BLaER1 treated with 17β-estradiol and CSF1 and Interleukin-3, amounts not matched to agents 10 nM and 100 nM (cell line): ENCODE data around the gene CDS2.

Experiments used
- H3K27ac ChIP-seq, 11 experiments: shearing (Covaris generic); formaldehyde crosslinking; 2 replicates each; pipeline ENCODE4 v1.8.1; 2022
- H3K27me3 ChIP-seq, 11 experiments: shearing (Covaris generic); formaldehyde crosslinking; 2 replicates each; pipeline ENCODE4 v1.8.1; 2022
- H3K36me3 ChIP-seq, 11 experiments: shearing (Covaris generic); formaldehyde crosslinking; 2 replicates each; pipeline ENCODE4 v1.8.1; 2022
- H3K4me1 ChIP-seq, 10 experiments: shearing (Covaris generic); formaldehyde crosslinking; 2 replicates each; pipeline ENCODE4 v1.8.1; 2022
- H3K4me2 ChIP-seq, 11 experiments: shearing (Covaris generic); formaldehyde crosslinking; 2 replicates each; pipeline ENCODE4 v1.8.1; 2022
- H3K4me3 ChIP-seq, 10 experiments: shearing (Covaris generic); formaldehyde crosslinking; 2 replicates each; pipeline ENCODE4 v1.8.1; 2022
- H3K9ac ChIP-seq, 11 experiments: shearing (Covaris generic); formaldehyde crosslinking; 2 replicates each; pipeline ENCODE4 v1.8.1; 2022
- H3K9me3 ChIP-seq, 11 experiments: shearing (Covaris generic); formaldehyde crosslinking; replicated peaks in 1 of 11; 2 replicates each; pipeline ENCODE4 v1.8.1; 2022
- H4K20me1 ChIP-seq, 11 experiments: shearing (Covaris generic); formaldehyde crosslinking; 2 replicates each; pipeline ENCODE4 v1.8.1; 2022
- Cebpa-rat ChIP-seq, 11 experiments: shearing (Covaris generic); IDR thresholded peaks; 2 replicates each; pipeline ENCODE4 v1.8.1; 2022

CDS2 gene

GRCh38 chr20:5126512-5127203, at the start of gene CDS2:
CDS2 (plus strand) TSS chr20:5127008; CDS start chr20:5127093, 85 bp downstream.
- H3K9ac ChIP-seq, result peak within 1 kb of the TSS; percentile 81 to 95 (median 89)
- no peaks in the 10 kb centered on the region for H3K9me3 ChIP-seq
- H3K4me2 ChIP-seq, result peak within 1 kb of the TSS; percentile 80 to 98 (median 89)
- peak within 1 kb of the TSS; percentile 76 to 93 (median 86) for H3K27ac ChIP-seq
- peaks cover 30 to 40% (median 36%) of the 10 kb centered on the region in 10 experiments for H3K4me1 ChIP-seq
- no peaks in the 10 kb centered on the region for H3K27me3 ChIP-seq
- peaks cover 3 to 32% (median 23%) of the 10 kb centered on the region in 11 experiments; a peak in 14 of 22 replicates for H4K20me1 ChIP-seq
- H3K4me3 ChIP-seq, result peak within 1 kb of the TSS; percentile 77 to 98 (median 91)
- no peak for TF ChIP-seq Cebpa-rat (IDR thresholded peaks at IDR 0.05)
- H3K36me3 ChIP-seq, result peaks cover 0 to 10% (median 0%) of the 10 kb centered on the region in 11 experiments; a peak in 3 of 22 replicates

DNA sequence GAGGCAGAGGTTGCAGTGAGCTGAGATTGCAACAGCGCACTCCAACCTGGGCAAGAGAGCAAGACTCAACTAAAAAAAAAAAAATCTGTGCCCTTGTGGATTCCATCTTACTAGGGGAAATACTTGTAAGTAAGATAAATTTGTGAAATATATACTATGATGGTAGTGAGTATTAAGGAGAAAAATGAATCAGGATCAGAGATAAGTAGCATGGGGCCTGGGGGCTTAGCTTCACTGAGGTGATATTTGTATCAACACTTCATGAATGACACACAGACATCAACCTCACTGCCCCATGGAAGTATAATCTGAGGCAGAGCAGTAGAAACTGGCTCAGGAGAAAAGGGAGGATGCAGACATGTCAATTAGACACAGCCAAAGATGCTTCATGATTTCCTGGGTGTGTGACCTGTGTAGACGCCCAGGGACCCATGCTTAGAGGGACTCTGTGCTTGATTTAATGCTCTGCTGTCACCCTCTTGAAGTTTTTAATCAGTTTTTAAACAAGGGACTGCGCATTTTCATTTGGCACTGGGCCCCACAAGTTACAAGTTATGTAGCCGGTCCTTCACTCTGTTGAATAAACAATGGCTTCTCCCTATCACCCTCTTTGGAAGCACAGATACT, 48.9 kb upstream of the CDS2 start:
- Histone ChIP-seq H3K4me2 (peak overlapping the region; percentile 68 to 95 (median 87)), H3K27ac (peak overlapping the region; percentile 63 to 98 (median 92)), H3K9ac (peak overlapping the region; percentile 59 to 82 (median 78)), H3K4me1 (peaks cover 36 to 97% (median 69%) of the 10 kb centered on the region in 10 experiments), H3K36me3 (no peaks in the 10 kb centered on the region), H3K9me3 (peaks cover 0 to 12% (median 0%) of the 10 kb centered on the region in 11 experiments; a peak in 7 of 22 replicates), H3K27me3 (no peaks in the 10 kb centered on the region), H3K4me3 (peak overlapping the region in 9 of 10 experiments; percentile 25 to 56 (median 38); a peak in 12 of 20 replicates), H4K20me1 (no peaks in the 10 kb centered on the region)
- no peak for TF ChIP-seq Cebpa-rat (IDR thresholded peaks at IDR 0.05)

GRCh38 chr20:5078399-5078958, 48.3 kb upstream of the CDS2 start:
- H3K4me1 ChIP-seq, result peaks cover 36 to 97% (median 63%) of the 10 kb centered on the region in 10 experiments
- H3K27ac ChIP-seq, result peak overlapping the region; percentile 63 to 98 (median 92)
- peak overlapping the region; percentile 59 to 82 (median 78) for H3K9ac ChIP-seq
- TF ChIP-seq Cebpa-rat (IDR thresholded peaks at IDR 0.05), result no peak
- peak overlapping the region; percentile 68 to 95 (median 87) for H3K4me2 ChIP-seq
- H3K36me3 ChIP-seq, result no peaks in the 10 kb centered on the region
- H3K27me3 ChIP-seq, result no peaks in the 10 kb centered on the region
- H3K4me3 ChIP-seq, result peak overlapping the region in 9 of 10 experiments; percentile 25 to 56 (median 38); a peak in 12 of 20 replicates
- no peaks in the 10 kb centered on the region for H4K20me1 ChIP-seq
- peaks cover 0 to 12% (median 0%) of the 10 kb centered on the region in 11 experiments; a peak in 7 of 22 replicates for H3K9me3 ChIP-seq

- Histone ChIP-seq H3K27ac (peak overlapping the region; percentile 63 to 98 (median 94)), H3K9ac (peak overlapping the region in 10 of 11 experiments; percentile 43 to 82 (median 75); a peak in 21 of 22 replicates)
- peak; percentile 89 to 99 (median 98) for TF ChIP-seq Cebpa-rat (IDR thresholded peaks at IDR 0.05)
These were observed 46.4 kb upstream of the CDS2 start for GRCh38 chr20:5080384-5080877.

DNA sequence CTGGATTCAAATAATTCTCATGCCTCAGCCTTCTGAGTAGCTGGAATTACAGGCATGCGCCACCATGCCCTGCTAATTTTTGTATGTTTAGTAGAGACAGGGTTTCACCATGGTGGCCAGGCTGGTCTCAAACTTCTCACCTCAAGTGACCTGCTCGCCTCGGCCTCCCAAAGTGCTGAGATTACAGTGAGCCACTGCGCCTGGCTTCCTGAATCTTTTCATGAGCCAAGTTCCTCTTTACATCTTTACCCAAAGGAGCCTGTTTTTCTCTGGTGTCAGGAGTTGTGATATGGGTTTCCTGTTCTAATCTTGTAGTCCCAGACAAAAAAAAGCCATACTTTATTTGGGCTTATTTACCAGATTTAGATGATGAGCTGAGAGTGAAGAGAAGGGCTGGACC, 41.4 kb upstream of the CDS2 start:
- H3K27ac ChIP-seq, result peak overlapping the region; percentile 60 to 98 (median 87)
- peak overlapping the region; percentile 50 to 78 (median 72); a peak in 20 of 22 replicates for H3K9ac ChIP-seq
- no peaks in the 10 kb centered on the region for H4K20me1 ChIP-seq
- no peak overlapping the region for H3K4me3 ChIP-seq
- no peak for TF ChIP-seq Cebpa-rat (IDR thresholded peaks at IDR 0.05)
- H3K27me3 ChIP-seq, result no peaks in the 10 kb centered on the region
- peaks cover 0 to 12% (median 0%) of the 10 kb centered on the region in 11 experiments; a peak in 7 of 22 replicates for H3K9me3 ChIP-seq
- H3K36me3 ChIP-seq, result no peaks in the 10 kb centered on the region
- peaks cover 31 to 100% (median 69%) of the 10 kb centered on the region in 10 experiments for H3K4me1 ChIP-seq
- peak overlapping the region; percentile 52 to 90 (median 78) for H3K4me2 ChIP-seq

More at GRCh38 chr20:5080384-5080877, 46.4 kb upstream of the CDS2 start:
- H3K9me3 ChIP-seq, result peaks cover 0 to 12% (median 0%) of the 10 kb centered on the region in 11 experiments; a peak in 7 of 22 replicates
- H4K20me1 ChIP-seq, result no peaks in the 10 kb centered on the region
- H3K27me3 ChIP-seq, result no peaks in the 10 kb centered on the region
- H3K4me1 ChIP-seq, result peaks cover 43 to 97% (median 64%) of the 10 kb centered on the region in 10 experiments
- no peaks in the 10 kb centered on the region for H3K36me3 ChIP-seq
- peak overlapping the region in 1 of 10 experiments; percentile 12; a peak in 1 of 20 replicates for H3K4me3 ChIP-seq
- peak overlapping the region; percentile 42 to 95 (median 87); a peak in 20 of 22 replicates for H3K4me2 ChIP-seq

GRCh38 chr20:5088688-5089087, 38.1 kb upstream of the CDS2 start:
- H3K27me3 ChIP-seq, result no peaks in the 10 kb centered on the region
- TF ChIP-seq Cebpa-rat (IDR thresholded peaks at IDR 0.05), result no peak
- H4K20me1 ChIP-seq, result no peaks in the 10 kb centered on the region
- peaks cover 27 to 99% (median 73%) of the 10 kb centered on the region in 10 experiments for H3K4me1 ChIP-seq
- H3K36me3 ChIP-seq, result peaks cover 0 to 14% (median 0%) of the 10 kb centered on the region in 11 experiments; a peak in 4 of 22 replicates
- H3K27ac ChIP-seq, result peak overlapping the region in 9 of 11 experiments; percentile 81 to 93 (median 90); a peak in 17 of 22 replicates
- H3K9ac ChIP-seq, result peak overlapping the region in 5 of 11 experiments; percentile 66 to 77 (median 73); a peak in 5 of 22 replicates
- peak overlapping the region in 5 of 11 experiments; percentile 76 to 86 (median 81); a peak in 8 of 22 replicates for H3K4me2 ChIP-seq
- H3K4me3 ChIP-seq, result no peak overlapping the region
- no peaks in the 10 kb centered on the region for H3K9me3 ChIP-seq

DNA sequence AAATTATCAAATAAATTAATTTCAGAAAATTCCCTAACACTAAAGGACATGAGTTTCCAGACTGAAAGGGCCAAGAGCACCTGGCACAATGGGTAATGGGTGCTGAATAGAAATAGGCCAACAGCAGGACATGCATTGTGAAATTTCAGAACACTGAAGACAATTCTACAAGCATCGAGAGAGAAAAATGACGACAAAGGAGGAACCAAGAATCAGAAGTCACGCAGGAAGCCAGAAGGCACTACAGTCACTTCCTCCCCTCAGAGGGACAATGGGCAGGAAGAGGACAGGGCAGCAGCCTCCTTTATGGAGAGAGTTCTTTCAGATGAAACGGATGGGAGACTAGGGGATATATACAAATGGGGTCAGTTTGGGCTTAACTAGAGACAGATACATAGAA, 36.6 kb upstream of the CDS2 start:
- Histone ChIP-seq H3K27ac (peak overlapping the region; percentile 27 to 93 (median 88)), H3K36me3 (peaks cover 0 to 14% (median 2%) of the 10 kb centered on the region in 11 experiments; a peak in 5 of 22 replicates), H3K27me3 (no peaks in the 10 kb centered on the region), H3K4me1 (peaks cover 22 to 96% (median 63%) of the 10 kb centered on the region in 10 experiments), H3K4me3 (no peak overlapping the region), H3K9me3 (no peaks in the 10 kb centered on the region), H4K20me1 (no peaks in the 10 kb centered on the region), H3K4me2 (peak overlapping the region; percentile 11 to 86 (median 72); a peak in 20 of 22 replicates), H3K9ac (peak overlapping the region in 9 of 11 experiments; percentile 52 to 77 (median 68); a peak in 17 of 22 replicates)
- peak in 6 of 11 experiments; percentile 22 to 70 (median 56); a peak in 7 of 22 replicates for TF ChIP-seq Cebpa-rat (IDR thresholded peaks at IDR 0.05)

GRCh38 chr20:5091902-5092301, 34.9 kb upstream of the CDS2 start:
- peaks cover 0 to 31% (median 17%) of the 10 kb centered on the region in 11 experiments; a peak in 20 of 22 replicates for H3K36me3 ChIP-seq
- peaks cover 13 to 79% (median 48%) of the 10 kb centered on the region in 10 experiments for H3K4me1 ChIP-seq
- TF ChIP-seq Cebpa-rat (IDR thresholded peaks at IDR 0.05), result no peak
- no peaks in the 10 kb centered on the region; a peak in 1 of 22 replicates for H4K20me1 ChIP-seq
- H3K27me3 ChIP-seq, result no peaks in the 10 kb centered on the region
- peak overlapping the region in 8 of 11 experiments; percentile 2 to 93 (median 67); a peak in 11 of 22 replicates for H3K27ac ChIP-seq
- no peak overlapping the region for H3K9ac ChIP-seq
- H3K4me2 ChIP-seq, result peak overlapping the region in 5 of 11 experiments; percentile 1 to 86 (median 76); a peak in 5 of 22 replicates
- no peak overlapping the region for H3K4me3 ChIP-seq
- H3K9me3 ChIP-seq, result no peaks in the 10 kb centered on the region
